SH-SY5Y (cell line): ENCODE results near the gene MEI1.

Source experiments
- GATA2 ChIP-seq: IDR thresholded peaks from 2 replicates; pipeline ENCODE4 v1.6.1; 2011; ENCODE audit warnings: mild to moderate bottlenecking, low read depth, low read length
- GATA3 ChIP-seq: IDR thresholded peaks from 2 replicates; pipeline ENCODE4 v1.6.1; 2011; ENCODE audit warnings: low read depth, mild to moderate bottlenecking, low read length, moderate library complexity

- TF ChIP-seq GATA2 (no peak), GATA3 (no peak)
Observed at GRCh38 chr22:41650821-41651220, 48.5 kb upstream of the MEI1 start.
